Muscle layer of colon (tissue), 2 donors: Measurements from ENCODE around the gene LYST.

Source experiments
- H3K27ac ChIP-seq: one replicate; pipeline ENCODE4 v1.7.0; 2013; ENCODE audit warnings: low read depth, mild to moderate bottlenecking, low read length, moderate library complexity
- H3K27me3 ChIP-seq, 2 donors: one replicate each; pipeline ENCODE4 v1.7.0; 2013; ENCODE audit warnings: low read length in 2 of 2, mild to moderate bottlenecking in 2 of 2; ENCODE audit not compliant: insufficient read depth in 2 of 2, control insufficient read depth in 1 of 2
- H3K36me3 ChIP-seq: one replicate; pipeline ENCODE4 v1.7.0; 2013; ENCODE audit warnings: mild to moderate bottlenecking, low read length; ENCODE audit not compliant: insufficient read depth
- H3K4me1 ChIP-seq: one replicate; pipeline ENCODE4 v1.7.0; 2013; ENCODE audit warnings: mild to moderate bottlenecking, low read length; ENCODE audit not compliant: insufficient read depth
- H3K4me3 ChIP-seq, 2 donors: one replicate each; pipeline ENCODE4 v1.7.0; 2013; ENCODE audit warnings: low read length in 2 of 2, low read depth in 1 of 2, mild to moderate bottlenecking in 1 of 2, moderate library complexity in 1 of 2
- H3K9ac ChIP-seq: one replicate; pipeline ENCODE4 v1.7.0; 2013; ENCODE audit warnings: low read length
- H3K9me3 ChIP-seq: one replicate; pipeline ENCODE4 v1.7.0; 2013; ENCODE audit warnings: mild to moderate bottlenecking, low read length
- donor health status: abdominal sarcoma.
- donor health status: Adenocarcinoma of cecum.

Gene LYST

GRCh38 chr1:235746245-235746644 is 120.5 kb downstream of the LYST start:
- no peak overlapping the region for H3K9ac ChIP-seq
- H3K9me3 ChIP-seq = no peaks in the 10 kb centered on the region
- no peak overlapping the region for H3K27ac ChIP-seq
- H3K4me3 ChIP-seq = no peak overlapping the region
- H3K36me3 ChIP-seq = peaks cover 23% of the 10 kb centered on the region
- H3K4me1 ChIP-seq = no peaks in the 10 kb centered on the region
- H3K27me3 ChIP-seq = no peaks in the 10 kb centered on the region

GRCh38 chr1:235745503-235746136 is 121.1 kb downstream of the LYST start:
- no peaks in the 10 kb centered on the region for H3K4me1 ChIP-seq
- no peaks in the 10 kb centered on the region for H3K9me3 ChIP-seq
- no peak overlapping the region for H3K27ac ChIP-seq
- peaks cover 24% of the 10 kb centered on the region for H3K36me3 ChIP-seq
- no peak overlapping the region for H3K9ac ChIP-seq
- H3K27me3 ChIP-seq = no peaks in the 10 kb centered on the region
- H3K4me3 ChIP-seq = no peak overlapping the region

- H3K36me3 ChIP-seq = peaks cover 26% of the 10 kb centered on the region
These were observed 123.6 kb downstream of the LYST start for GRCh38 chr1:235742914-235743599.

GRCh38 chr1:235741294-235741693 is 125.4 kb downstream of the LYST start:
- no peak overlapping the region for H3K27ac ChIP-seq
- peaks cover 29% of the 10 kb centered on the region for H3K36me3 ChIP-seq
- no peak overlapping the region for H3K4me3 ChIP-seq
- no peaks in the 10 kb centered on the region for H3K27me3 ChIP-seq
- H3K4me1 ChIP-seq = no peaks in the 10 kb centered on the region
- no peak overlapping the region for H3K9ac ChIP-seq
- no peaks in the 10 kb centered on the region for H3K9me3 ChIP-seq

More at GRCh38 chr1:235742914-235743599, 123.6 kb downstream of the LYST start:
- no peak overlapping the region for H3K9ac ChIP-seq
- no peak overlapping the region for H3K4me3 ChIP-seq
- H3K27ac ChIP-seq = no peak overlapping the region
- no peaks in the 10 kb centered on the region for H3K9me3 ChIP-seq
- H3K4me1 ChIP-seq = no peaks in the 10 kb centered on the region
- no peaks in the 10 kb centered on the region for H3K27me3 ChIP-seq

- Histone ChIP-seq H3K27me3 (no peaks in the 10 kb centered on the region), H3K9ac (no peak overlapping the region), H3K27ac (no peak overlapping the region), H3K4me3 (no peak overlapping the region), H3K9me3 (no peaks in the 10 kb centered on the region), H3K4me1 (no peaks in the 10 kb centered on the region), H3K36me3 (peaks cover 29% of the 10 kb centered on the region)
These were observed 127.1 kb downstream of the LYST start for GRCh38 chr1:235739631-235740030.

- Histone ChIP-seq H3K9me3 (no peaks in the 10 kb centered on the region), H3K4me3 (no peak overlapping the region), H3K9ac (no peak overlapping the region), H3K36me3 (peaks cover 29% of the 10 kb centered on the region), H3K4me1 (no peaks in the 10 kb centered on the region), H3K27ac (no peak overlapping the region), H3K27me3 (no peaks in the 10 kb centered on the region)
These were observed 127.6 kb downstream of the LYST start for GRCh38 chr1:235739124-235739523.

- H3K4me1 ChIP-seq = no peaks in the 10 kb centered on the region
- H3K9me3 ChIP-seq = no peaks in the 10 kb centered on the region
- no peaks in the 10 kb centered on the region for H3K27me3 ChIP-seq
- H3K4me3 ChIP-seq = no peak overlapping the region
- H3K9ac ChIP-seq = no peak overlapping the region
- H3K27ac ChIP-seq = no peak overlapping the region
- H3K36me3 ChIP-seq = peaks cover 21% of the 10 kb centered on the region
These were observed 129.0 kb downstream of the LYST start for GRCh38 chr1:235737751-235738150.

- no peaks in the 10 kb centered on the region for H3K27me3 ChIP-seq
- H3K4me1 ChIP-seq = no peaks in the 10 kb centered on the region
- H3K4me3 ChIP-seq = no peak overlapping the region
- no peaks in the 10 kb centered on the region for H3K9me3 ChIP-seq
- no peak overlapping the region for H3K9ac ChIP-seq
- H3K27ac ChIP-seq = no peak overlapping the region
- H3K36me3 ChIP-seq = peaks cover 15% of the 10 kb centered on the region
These were observed 130.4 kb downstream of the LYST start for GRCh38 chr1:235736263-235736662.

- Histone ChIP-seq H3K4me3 (no peak overlapping the region), H3K27me3 (no peaks in the 10 kb centered on the region), H3K9me3 (no peaks in the 10 kb centered on the region), H3K36me3 (peaks cover 14% of the 10 kb centered on the region), H3K9ac (no peak overlapping the region), H3K27ac (no peak overlapping the region), H3K4me1 (no peaks in the 10 kb centered on the region)
These were observed 131.1 kb downstream of the LYST start for GRCh38 chr1:235735621-235736020.

- no peaks in the 10 kb centered on the region for H3K4me1 ChIP-seq
- H3K27me3 ChIP-seq = no peaks in the 10 kb centered on the region
- H3K9me3 ChIP-seq = no peaks in the 10 kb centered on the region
- H3K4me3 ChIP-seq = no peak overlapping the region
- peaks cover 13% of the 10 kb centered on the region for H3K36me3 ChIP-seq
- no peak overlapping the region for H3K27ac ChIP-seq
- no peak overlapping the region for H3K9ac ChIP-seq
These were observed 132.4 kb downstream of the LYST start for GRCh38 chr1:235734335-235734734.

- Histone ChIP-seq H3K4me1 (no peaks in the 10 kb centered on the region), H3K27ac (no peak overlapping the region), H3K9me3 (no peaks in the 10 kb centered on the region), H3K27me3 (no peaks in the 10 kb centered on the region), H3K36me3 (peaks cover 15% of the 10 kb centered on the region), H3K9ac (no peak overlapping the region), H3K4me3 (no peak overlapping the region)
These were observed 136.7 kb downstream of the LYST start for GRCh38 chr1:235730007-235730406.

- H3K27ac ChIP-seq = no peak overlapping the region
- no peak overlapping the region for H3K9ac ChIP-seq
- no peaks in the 10 kb centered on the region for H3K9me3 ChIP-seq
- no peak overlapping the region for H3K4me3 ChIP-seq
- no peaks in the 10 kb centered on the region for H3K4me1 ChIP-seq
- no peaks in the 10 kb centered on the region for H3K27me3 ChIP-seq
- peaks cover 38% of the 10 kb centered on the region for H3K36me3 ChIP-seq
These were observed 140.1 kb downstream of the LYST start for GRCh38 chr1:235726557-235726956.
